Choroid plexus epithelial cell (primary cell): Measurements from ENCODE around the gene MCTP2.

Source experiments
- DNase-seq: peaks from one replicate; pipeline ENCODE4 v3.0.0-alpha.2; 2010; ENCODE audit warnings: low read depth
- H3K4me3 ChIP-seq: 2 replicates; pipeline ENCODE4 v1.5.1; 2011; ENCODE audit warnings: low read depth, mild to moderate bottlenecking, control low read depth, low read length, moderate library complexity
- CTCF ChIP-seq: conservative IDR thresholded peaks from 2 replicates; pipeline ENCODE4 v1.5.1; 2011; ENCODE audit warnings: low read depth, mild to moderate bottlenecking, control low read depth, inconsistent platforms, low read length, moderate library complexity

The MCTP2 gene

GRCh38 chr15:94470492-94470891, 239.1 kb downstream of the MCTP2 start:
- no peak for DNase-seq
- H3K4me3 ChIP-seq = no peak overlapping the region
- no peak for TF ChIP-seq CTCF

- DNase-seq = no peak
- no peak for TF ChIP-seq CTCF
- H3K4me3 ChIP-seq = no peak overlapping the region
Measured at GRCh38 chr15:94476686-94477085, 245.3 kb downstream of the MCTP2 start.

- no peak overlapping the region for H3K4me3 ChIP-seq
- no peak for TF ChIP-seq CTCF
- DNase-seq = no peak
Measured at GRCh38 chr15:94477913-94478553, 246.7 kb downstream of the MCTP2 start.

GRCh38 chr15:94478763-94479162, 247.4 kb downstream of the MCTP2 start:
- DNase-seq = no peak
- H3K4me3 ChIP-seq = no peak overlapping the region
- TF ChIP-seq CTCF = no peak

GRCh38 chr15:94480289-94480834, 249.0 kb downstream of the MCTP2 start:
- TF ChIP-seq CTCF = no peak
- DNase-seq = no peak
- H3K4me3 ChIP-seq = no peak overlapping the region

GRCh38 chr15:94485148-94485719, 253.9 kb downstream of the MCTP2 start:
- TF ChIP-seq CTCF = no peak
- H3K4me3 ChIP-seq = no peak overlapping the region
- no peak for DNase-seq

- DNase-seq = no peak
- no peak for TF ChIP-seq CTCF
- H3K4me3 ChIP-seq = no peak overlapping the region
Measured at GRCh38 chr15:94487635-94488034, 256.3 kb downstream of the MCTP2 start.
